IMR-90 (cell line): ENCODE results near the gene CDK18. TPM values are rescaled to one million over a fixed set of nuclear protein-coding genes. Genes with fewer than 3 reads are reported as not detected.
"Not testable (repeated sequence)": the region's sequence is repeated elsewhere in the genome, so short reads cannot be mapped to it uniquely, and the experiment has no call there.

ENCODE experiments used
- ATAC-seq: fragments of 200-7000 bp; cut with Tn5 transposase; 2 replicates; pipeline ENCODE4 v1.9.1; 2020; ENCODE audit warnings: low read depth, mild to moderate bottlenecking, moderate library complexity
- BruUV-seq: library from RNA; stranded (reverse); fragments of 400-500 nt; replicated peaks from 2 replicates; lab custom pipeline; 2021; lab: Mats Ljungman, UMichigan
- CTCF ChIA-PET: fragments of 300-600 bp; formaldehyde crosslinking; extraction: SDS; loops from one replicate; lab custom pipeline; 2021; ENCODE audit warnings: antibody characterized with exemption; lab: Yijun Ruan, JAX
- POLR2A ChIA-PET: fragments of 300-600 bp; sonication (Branson Sonifier 250); formaldehyde crosslinking; loops from one replicate; lab custom pipeline; 2022; ENCODE audit warnings: antibody characterized with exemption; ENCODE audit not compliant: unreplicated experiment; lab: Charles Lee
- DNase-seq: peaks from one replicate; pipeline ENCODE4 v3.0.0; 2013
- H2AFZ ChIP-seq: replicated peaks from 2 replicates; pipeline ENCODE3; 2013; ENCODE audit warnings: low read length, mild to moderate bottlenecking; ENCODE audit not compliant: poor library complexity
- H2AK5ac ChIP-seq: 2 replicates; pipeline ENCODE4 v1.6.1; 2013; ENCODE audit warnings: low read depth, low read length, inconsistent platforms
- H2AK9ac ChIP-seq: replicated peaks from 2 replicates; pipeline ENCODE3; 2013; ENCODE audit warnings: mild to moderate bottlenecking, low read depth, low read length, moderate library complexity; ENCODE audit not compliant: poor library complexity
- H2BK120ac ChIP-seq: 2 replicates; pipeline ENCODE4 v1.6.1; 2013; ENCODE audit warnings: low read depth, low read length, inconsistent platforms
- H2BK15ac ChIP-seq: 3 replicates; pipeline ENCODE4 v1.6.1; 2013; ENCODE audit warnings: low read depth, low read length, inconsistent platforms
- H2BK20ac ChIP-seq: 2 replicates; pipeline ENCODE4 v1.6.1; 2013; ENCODE audit warnings: low read depth, mild to moderate bottlenecking, inconsistent platforms, low read length, moderate library complexity
- H2BK5ac ChIP-seq: 2 replicates; pipeline ENCODE4 v1.6.1; 2013; ENCODE audit warnings: mild to moderate bottlenecking, low read depth, low read length, inconsistent platforms; ENCODE audit not compliant: poor library complexity, severe bottlenecking
- H3K14ac ChIP-seq: replicated peaks from 2 replicates; pipeline ENCODE4 v1.6.1; 2013; ENCODE audit warnings: low read depth, low read length, inconsistent platforms
- H3K18ac ChIP-seq: 2 replicates; pipeline ENCODE4 v1.6.1; 2013; ENCODE audit warnings: low read depth, low read length, control low read depth
- H3K23ac ChIP-seq: 2 replicates; pipeline ENCODE4 v1.6.1; 2013; ENCODE audit warnings: low read depth, low read length, inconsistent platforms
- H3K27ac ChIP-seq: 2 replicates; pipeline ENCODE4 v1.5.1; 2013; ENCODE audit warnings: mild to moderate bottlenecking, control low read depth, low read length; ENCODE audit not compliant: insufficient read depth
- H3K27me3 ChIP-seq: 2 replicates; pipeline ENCODE4 v1.6.1; 2013; ENCODE audit warnings: low read length; ENCODE audit not compliant: control insufficient read depth, insufficient read depth
- H3K36me3 ChIP-seq: 2 replicates; pipeline ENCODE4 v1.6.1; 2013; ENCODE audit warnings: low read length, mixed read lengths; ENCODE audit not compliant: control insufficient read depth, insufficient read depth
- H3K4ac ChIP-seq: 2 replicates; pipeline ENCODE4 v1.6.1; 2013; ENCODE audit warnings: low read depth, low read length, inconsistent platforms
- H3K4me1 ChIP-seq: 2 replicates; pipeline ENCODE4 v1.6.1; 2013; ENCODE audit warnings: low read length, mixed read lengths; ENCODE audit not compliant: control insufficient read depth, insufficient read depth
- H3K4me2 ChIP-seq: 2 replicates; pipeline ENCODE4 v1.6.1; 2013; ENCODE audit warnings: low read depth, mild to moderate bottlenecking, control low read depth, low read length, moderate library complexity
- H3K4me3 ChIP-seq: 2 replicates; pipeline ENCODE4 v1.5.1; 2013; ENCODE audit warnings: low read depth, mild to moderate bottlenecking, control low read depth, low read length, moderate library complexity; ENCODE audit not compliant: insufficient read depth
- H3K56ac ChIP-seq: 2 replicates; pipeline ENCODE4 v1.6.1; 2013; ENCODE audit warnings: low read length, inconsistent platforms; ENCODE audit not compliant: insufficient read depth; ENCODE audit errors: extremely low read depth
- H3K79me1 ChIP-seq, 2 experiments: 2 replicates each; pipeline ENCODE4 v1.6.1; 2013; ENCODE audit warnings: low read length in 2 of 2, inconsistent platforms in 1 of 2, low read depth in 1 of 2
- H3K9ac ChIP-seq: 2 replicates; pipeline ENCODE4 v1.6.1; 2013; ENCODE audit warnings: low read depth, low read length, control low read depth
- H3K9me1 ChIP-seq: 2 replicates; pipeline ENCODE4 v1.6.1; 2013; ENCODE audit warnings: low read length, inconsistent platforms; ENCODE audit not compliant: insufficient read depth
- H3K9me3 ChIP-seq: 2 replicates; pipeline ENCODE4 v1.6.1; 2013; ENCODE audit warnings: low read length; ENCODE audit not compliant: control insufficient read depth, insufficient read depth
- H4K20me1 ChIP-seq: 2 replicates; pipeline ENCODE4 v1.6.1; 2013; ENCODE audit warnings: low read length, inconsistent platforms; ENCODE audit not compliant: insufficient read depth
- H4K5ac ChIP-seq: 2 replicates; pipeline ENCODE4 v1.6.1; 2013; ENCODE audit warnings: mild to moderate bottlenecking, low read depth, low read length, control low read depth
- H4K8ac ChIP-seq, 2 experiments: 2 replicates each; pipeline ENCODE4 v1.6.1; 2013; ENCODE audit warnings: low read depth in 2 of 2, low read length in 2 of 2, control low read depth in 1 of 2, inconsistent platforms in 1 of 2
- H4K91ac ChIP-seq: 2 replicates; pipeline ENCODE4 v1.6.1; 2013; ENCODE audit warnings: low read depth, low read length, inconsistent platforms; ENCODE audit not compliant: insufficient read depth
- WGBS, 2 experiments: methylation state at CpG; one replicate each; pipeline versions ENCODE4 v1.1.5 to v1.1.7; 2013; ENCODE audit warnings: missing lambda C conversion rate in 2 of 2; ENCODE audit not compliant: insufficient read length in 1 of 2; ENCODE audit errors: extremely low coverage in 2 of 2; 5-methylcytosine and 5-hydroxymethylcytosine counted together
- dilution Hi-C: fragments of 300-500 bp; cut with HindIII; formaldehyde crosslinking; loops from one replicate; pipeline ENCODE4 v1.14.3; 2018; ENCODE audit warnings: low sequenced_read_pairs; ENCODE audit not compliant: unreplicated experiment
- in situ Hi-C: fragments of 300-500 bp; cut with MboI; formaldehyde crosslinking; loops from 3 replicates; pipeline ENCODE4 v1.14.3; 2019; ENCODE audit warnings: low sequenced_read_pairs, inconsistent platforms, mixed read lengths
- intact Hi-C: fragments of 100-400 bp; cut with micrococcal nuclease; formaldehyde crosslinking; loops from 2 replicates; pipeline ENCODE4 v1.10.0; 2022
- polyA plus RNA-seq, 3 experiments: library from polyadenylated mRNA; depleted of rRNA; stranded (reverse); fragments of >200 nt; gene quantifications; 2 replicates each; pipeline ENCODE4 v1.2.3, GENCODE V29; 2012; ENCODE audit warnings: low replicate concordance in 1 of 3
- total RNA-seq: library from RNA; depleted of rRNA; stranded (reverse); fragments of >200 nt; gene quantifications from 2 replicates; pipeline ENCODE4 v1.2.3, GENCODE V29; 2012

CDK18 gene
- total and polyA plus RNA-seq, 2 of the 4 experiments (the other 2 are of a cell fraction), result 0.18 to 0.48 TPM

- CTCF ChIA-PET, result interaction anchor here (0.5 to 1.4 kb wide), 3 partner anchors 128 to 421 kb away, joined by 3 to 5 read pairs (median 3); no protein-coding TSS in a partner anchor
- intact Hi-C loops, DNase-seq, H4K91ac ChIP-seq, H2BK120ac ChIP-seq, H3K18ac ChIP-seq, H3K9me1 ChIP-seq, H2BK5ac ChIP-seq, ATAC-seq, H3K4ac ChIP-seq, H3K36me3 ChIP-seq, H3K4me3 ChIP-seq, H3K23ac ChIP-seq, H2AK5ac ChIP-seq, H3K9me3 ChIP-seq, H3K14ac ChIP-seq, H2AFZ ChIP-seq, dilution Hi-C loops, H2AK9ac ChIP-seq, H2BK20ac ChIP-seq, H3K79me1 ChIP-seq, POLR2A ChIA-PET, H4K5ac ChIP-seq, H3K4me1 ChIP-seq, BruUV-seq, H4K8ac ChIP-seq, H3K56ac ChIP-seq, H2BK15ac ChIP-seq, H3K4me2 ChIP-seq, H3K9ac ChIP-seq, H3K27ac ChIP-seq, H4K20me1 ChIP-seq: not testable (repeated sequence)
- no CpG with 5 or more reads among the region's 11 CpGs for WGBS, 2 experiments
- in situ Hi-C loops, result loop anchor here (10.0 kb wide), 1 partner anchor 208 kb away; no protein-coding TSS in a partner anchor
- H3K27me3 ChIP-seq, result peaks cover 45% of the 10 kb centered on the region
These were observed 21.9 kb upstream of the CDK18 start for GRCh38 chr1:205482587-205482986.
